PC-3 (cell line): ENCODE data around the gene SEMA4F.

Experiments
- CTCF ChIP-seq: fragments of 300-600 bp; sonication (generic); conservative IDR thresholded peaks from 2 replicates; pipeline ENCODE4 v1.5.1; 2017; ENCODE audit warnings: antibody characterized with exemption, low read depth, mild to moderate bottlenecking, low read length
- EZH2 ChIP-seq: fragments of 300-600 bp; sonication (generic); IDR thresholded peaks from one replicate; pipeline ENCODE4 v1.6.1; 2017; ENCODE audit warnings: antibody characterized with exemption, mild to moderate bottlenecking, low read length; ENCODE audit not compliant: unreplicated experiment

GRCh38 chr2:74670263-74670662 lies 16.2 kb downstream of the SEMA4F start:
- no peak for TF ChIP-seq CTCF
- no peak for TF ChIP-seq EZH2
